GM21360 (cell line): ENCODE results near the gene SUZ12.
"Not testable (repeated sequence)": the region's sequence is repeated elsewhere in the genome, so short reads cannot be mapped to it uniquely, and the experiment has no call there.

Experiments
- ATAC-seq: cut with Tn5 transposase; IDR thresholded peaks from one replicate; pipeline ENCODE4 v1.9.1; 2021; ENCODE audit warnings: mild to moderate bottlenecking, moderate library complexity; ENCODE audit not compliant: unreplicated experiment

Gene SUZ12

DNA sequence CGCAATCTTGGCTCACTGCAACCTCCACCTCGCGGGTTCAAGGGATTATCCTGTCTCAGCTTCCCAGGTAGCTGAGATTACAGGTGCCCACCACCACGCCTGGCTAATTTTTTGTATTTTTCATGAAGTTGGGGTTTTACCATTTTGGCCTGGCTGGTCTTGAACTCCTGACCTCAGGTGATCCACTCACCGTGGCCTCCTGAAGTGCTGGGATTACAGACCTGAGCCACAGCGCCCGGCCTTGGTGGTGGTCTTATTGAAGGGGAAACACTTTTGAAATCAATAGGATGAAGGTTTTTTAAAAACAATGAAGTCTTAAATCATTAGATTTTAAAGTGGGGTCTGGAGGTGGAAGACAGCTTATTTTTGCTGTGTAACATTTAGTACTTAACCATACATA lies 5.6 kb downstream of the SUZ12 start:
- not testable (repeated sequence) for ATAC-seq

GRCh38 chr17:31951953-31952352 lies 15.1 kb downstream of the SUZ12 start:
- ATAC-seq: not testable (repeated sequence)

- not testable (repeated sequence) for ATAC-seq
Measured at GRCh38 chr17:31964131-31964530, 27.3 kb downstream of the SUZ12 start.

GRCh38 chr17:31967648-31968047 lies 30.8 kb downstream of the SUZ12 start:
- no peak for ATAC-seq

- not testable (repeated sequence) for ATAC-seq
Measured at GRCh38 chr17:31970416-31970815, 33.6 kb downstream of the SUZ12 start.

DNA sequence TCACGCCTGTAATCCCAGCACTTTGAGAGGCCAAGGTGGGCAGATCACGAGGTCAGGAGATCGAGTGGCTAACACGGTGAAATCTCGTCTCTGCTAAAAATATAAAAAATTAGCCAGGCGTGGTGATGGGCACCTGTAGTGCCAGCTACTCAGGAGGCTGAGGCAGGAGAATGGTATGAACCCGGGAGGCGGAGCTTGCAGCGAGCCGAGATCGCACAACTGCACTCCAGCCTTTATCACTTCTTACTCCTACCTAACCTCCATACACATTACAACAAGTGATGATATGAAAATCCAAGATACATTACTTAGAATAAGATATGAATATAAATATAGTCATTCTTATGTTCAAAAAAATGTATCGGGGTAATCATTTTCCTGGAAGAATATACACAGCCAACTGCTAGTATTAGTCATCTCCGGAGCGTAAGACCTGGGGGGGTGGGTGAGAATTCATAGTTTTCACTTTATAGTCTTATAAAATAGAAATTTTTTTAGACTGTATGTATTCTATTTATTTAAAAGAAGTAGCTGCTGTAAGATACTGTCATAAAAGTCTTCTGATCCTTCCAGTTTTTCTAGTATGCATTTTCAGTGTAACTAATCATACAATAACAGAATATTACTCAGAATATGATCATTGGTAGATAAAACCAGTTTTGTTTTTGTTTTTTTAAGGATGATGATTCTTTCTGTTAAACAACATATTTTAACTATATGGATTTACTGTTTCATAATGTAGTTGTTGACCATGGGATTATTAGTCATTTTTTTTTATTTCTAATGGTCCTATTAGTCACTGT lies 37.7 kb downstream of the SUZ12 start:
- ATAC-seq: not testable (repeated sequence)

GRCh38 chr17:31975391-31975790 lies 38.6 kb downstream of the SUZ12 start:
- ATAC-seq: not testable (repeated sequence)

DNA sequence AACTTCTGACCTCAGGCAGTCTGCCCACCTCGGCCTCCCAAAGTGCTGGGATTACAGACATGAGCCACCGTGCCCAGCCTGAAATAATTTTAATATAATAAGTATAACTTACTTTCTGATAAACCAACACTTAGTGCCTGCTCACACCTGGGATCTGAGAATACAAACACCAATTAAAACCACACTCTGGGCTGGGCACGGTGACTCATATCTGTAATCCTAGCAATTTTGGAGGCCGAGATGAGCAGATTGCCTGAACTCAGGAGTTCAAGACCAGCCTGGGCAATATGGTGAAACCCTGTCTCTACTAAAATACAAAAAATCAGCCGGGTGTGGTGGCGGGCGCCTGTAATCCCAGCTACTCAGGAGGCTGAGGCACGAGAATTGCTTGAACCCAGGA lies 55.0 kb downstream of the SUZ12 start:
- ATAC-seq: not testable (repeated sequence)

- ATAC-seq: no peak
Measured at GRCh38 chr17:31997005-31997404, 60.2 kb downstream of the SUZ12 start.

DNA sequence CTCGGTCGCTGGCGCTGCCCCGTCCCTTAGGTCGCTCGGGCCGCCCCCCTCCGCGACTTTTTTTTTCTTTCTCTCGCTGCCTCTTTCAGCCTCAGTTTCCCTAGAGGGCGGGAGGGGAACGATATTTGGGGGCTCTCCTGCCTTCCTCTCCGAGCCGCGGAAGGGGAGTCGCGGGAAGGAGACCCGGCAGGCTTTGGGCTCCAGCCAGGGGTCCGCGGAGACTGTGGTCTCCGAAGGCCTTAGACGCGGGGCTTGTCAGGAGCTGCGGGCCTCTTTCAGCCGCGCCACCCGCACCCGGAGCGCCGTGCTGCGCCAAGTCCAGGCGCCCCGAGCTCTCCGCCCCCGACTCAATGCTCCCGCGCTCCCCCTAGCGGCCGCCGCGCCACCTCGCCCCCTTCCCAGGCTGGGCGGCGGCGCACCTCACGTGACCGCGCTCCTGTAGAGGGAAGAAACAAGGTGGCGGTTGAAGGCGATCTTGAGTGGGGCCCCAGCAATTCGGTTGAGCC lies 70.2 kb downstream of the SUZ12 start, which contains the start of gene LRRC37B:
Gene LRRC37B (plus strand): TSS at position 427 of the 506 bp plus-strand sequence. CDS start 14,010 bp downstream, outside the sequence.
- ATAC-seq: peak; percentile 70

DNA sequence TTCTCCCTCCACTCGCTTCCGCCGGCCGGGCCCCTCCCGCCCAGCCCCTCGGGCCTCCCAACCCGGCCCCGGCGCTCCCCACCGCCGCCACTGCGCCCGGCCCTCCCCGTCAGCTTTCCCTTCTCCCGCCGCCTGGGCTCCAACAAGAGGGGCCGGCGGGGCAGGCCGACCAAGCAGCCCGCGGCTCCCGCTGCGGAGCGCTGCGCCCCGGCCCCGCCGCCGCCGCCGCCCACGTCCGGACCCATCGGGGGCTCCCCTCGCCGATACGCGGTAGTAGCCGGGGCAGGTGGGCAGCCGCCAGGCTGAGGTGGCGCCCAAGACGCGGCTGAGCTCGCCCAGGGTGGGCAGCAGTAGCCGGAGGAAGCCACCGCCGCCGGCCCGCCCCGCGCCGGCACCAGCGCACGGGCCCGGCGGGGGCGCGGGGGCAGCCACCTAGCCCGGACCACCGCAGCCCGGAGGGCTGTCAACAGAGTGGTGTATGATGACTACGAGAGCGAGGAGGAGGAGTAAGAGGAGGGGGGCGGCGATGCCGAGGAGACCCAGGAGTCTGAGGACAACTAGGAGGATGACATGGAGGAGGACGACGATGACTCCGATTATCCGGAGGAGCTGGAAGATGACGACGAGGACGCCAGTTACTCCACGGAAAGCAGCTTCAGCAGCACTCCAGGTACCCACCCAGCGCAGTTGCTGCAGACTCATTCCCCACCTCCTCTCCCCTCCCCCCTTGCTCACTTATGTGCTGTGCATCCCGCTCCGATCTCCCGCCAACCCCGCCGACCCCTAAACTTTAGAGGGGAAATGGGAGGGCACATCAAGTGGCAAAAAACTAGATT lies 70.9 kb downstream of the SUZ12 start:
- ATAC-seq: peak; percentile 29

- no peak for ATAC-seq
Measured at GRCh38 chr17:32009262-32009542, 72.4 kb downstream of the SUZ12 start.

GRCh38 chr17:32010114-32010513 lies 73.3 kb downstream of the SUZ12 start:
- ATAC-seq: no peak

- ATAC-seq: no peak
Measured at GRCh38 chr17:32015245-32016013, 78.6 kb downstream of the SUZ12 start.

- no peak for ATAC-seq
Measured at GRCh38 chr17:32016231-32016630, 79.4 kb downstream of the SUZ12 start.

GRCh38 chr17:32019228-32019627 lies 82.4 kb downstream of the SUZ12 start:
- ATAC-seq: no peak

DNA sequence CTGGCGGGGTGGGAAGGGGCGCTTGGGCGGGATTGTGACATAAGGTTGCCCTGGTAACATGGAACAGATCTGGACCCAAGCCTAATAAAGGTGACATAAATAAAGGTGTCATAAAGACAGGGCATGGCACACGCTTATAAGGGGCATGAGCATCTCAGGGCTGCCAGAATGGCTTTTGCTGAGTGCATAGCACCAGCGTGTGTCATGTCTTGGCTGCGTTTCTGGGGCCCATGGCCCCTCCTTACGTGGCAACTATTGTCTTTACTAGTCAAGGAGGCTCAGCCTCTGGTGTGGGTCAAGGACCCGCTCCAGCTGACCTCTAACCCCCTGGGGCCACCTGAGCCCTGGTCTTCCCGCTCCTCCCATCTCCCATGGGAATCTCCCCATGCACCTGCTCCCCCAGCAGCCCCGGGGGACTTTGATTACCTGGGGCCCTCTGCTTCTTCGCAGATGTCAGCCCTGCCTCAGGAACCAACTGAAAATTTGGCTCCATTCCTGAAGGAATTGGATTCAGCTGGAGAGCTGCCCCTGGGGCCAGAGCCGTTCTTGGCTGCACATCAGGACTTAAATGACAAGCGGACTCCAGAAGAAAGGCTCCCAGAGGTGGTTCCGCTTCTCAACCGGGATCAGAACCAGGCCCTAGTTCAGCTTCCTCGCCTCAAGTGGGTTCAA lies 84.3 kb downstream of the SUZ12 start:
- no peak for ATAC-seq

DNA sequence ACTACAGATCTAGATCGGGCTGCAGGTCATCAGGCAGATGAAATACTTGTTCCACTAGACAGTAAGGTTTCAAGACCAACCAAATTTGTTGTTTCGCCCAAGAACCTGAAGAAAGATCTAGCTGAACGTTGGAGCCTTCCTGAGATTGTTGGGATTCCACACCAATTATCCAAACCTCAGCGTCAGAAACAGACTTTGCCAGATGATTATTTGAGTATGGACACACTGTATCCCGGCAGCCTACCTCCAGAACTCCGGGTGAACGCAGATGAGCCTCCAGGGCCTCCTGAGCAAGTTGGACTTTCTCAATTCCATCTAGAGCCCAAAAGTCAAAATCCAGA lies 84.8 kb downstream of the SUZ12 start:
- no peak for ATAC-seq

DNA sequence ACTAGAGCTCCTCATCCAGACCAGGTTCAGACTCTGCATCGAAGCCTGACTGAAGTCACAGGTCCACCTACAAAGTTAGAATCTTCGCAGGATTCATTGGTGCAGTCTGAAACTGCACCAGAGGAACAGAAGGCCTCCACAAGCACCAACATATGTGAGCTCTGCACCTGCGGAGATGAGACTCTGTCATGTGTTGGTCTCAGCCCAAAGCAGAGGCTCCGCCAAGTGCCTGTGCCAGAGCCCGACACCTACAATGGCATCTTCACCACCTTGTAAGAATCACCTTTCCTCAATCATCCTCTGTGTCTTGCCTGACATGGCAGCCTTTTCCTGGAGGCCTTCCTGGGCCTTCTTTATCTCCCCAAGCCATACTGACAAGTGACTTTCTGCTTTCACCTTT lies 85.7 kb downstream of the SUZ12 start:
- not testable (repeated sequence) for ATAC-seq

DNA sequence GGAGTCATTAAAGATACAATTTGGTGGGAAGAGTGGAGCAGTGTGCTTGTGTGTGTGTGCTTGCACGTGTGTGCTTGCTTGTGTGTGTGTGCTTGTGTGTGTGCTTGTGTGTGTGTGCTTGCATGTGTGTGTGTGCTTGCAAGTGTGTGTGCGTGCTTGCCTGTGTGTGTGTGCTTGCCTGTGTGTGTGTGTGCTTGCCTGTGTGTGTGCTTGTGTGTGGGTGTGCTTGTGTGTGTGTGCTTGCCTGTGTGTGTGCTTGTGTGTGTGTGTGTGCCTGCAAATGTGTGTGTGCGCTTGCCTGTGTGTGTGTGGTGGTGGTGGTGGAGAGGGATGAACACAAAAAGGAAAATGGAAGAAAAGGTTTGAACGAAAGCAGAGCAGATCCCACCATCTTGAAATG lies 90.5 kb downstream of the SUZ12 start:
- not testable (repeated sequence) for ATAC-seq

- ATAC-seq: no peak
Measured at GRCh38 chr17:32033223-32033622, 96.4 kb downstream of the SUZ12 start.
